Ishikawa (cell line): ENCODE measurements around the gene MCM10.

ENCODE experiments used
- CEBPB ChIP-seq: IDR thresholded peaks from 2 replicates; pipeline ENCODE4 v1.6.1; 2012
- EP300 ChIP-seq: IDR thresholded peaks from 2 replicates; pipeline ENCODE4 v1.6.1; 2012; ENCODE audit warnings: borderline replicate concordance
- MAX ChIP-seq: IDR thresholded peaks from 2 replicates; pipeline ENCODE4 v1.6.1; 2012
- REST ChIP-seq: IDR thresholded peaks from 2 replicates; pipeline ENCODE4 v1.6.1; 2012; ENCODE audit warnings: low read depth, mild to moderate bottlenecking
- USF1 ChIP-seq: IDR thresholded peaks from 2 replicates; pipeline ENCODE4 v1.6.1; 2012
- YY1 ChIP-seq: IDR thresholded peaks from 2 replicates; pipeline ENCODE4 v1.6.1; 2012; ENCODE audit warnings: low read depth

- TF ChIP-seq REST (no peak), EP300 (no peak), USF1 (no peak), CEBPB (no peak), MAX (no peak), YY1 (no peak)
Measured at GRCh38 chr10:13184276-13184675, 22.9 kb downstream of the MCM10 start.
